Thymus (tissue), 11 donors: ENCODE measurements around the gene YAP1. TPM values are rescaled to one million over a fixed set of nuclear protein-coding genes. Genes with fewer than 3 reads are reported as not detected.
A peak's percentile ranks its signal among the peaks of the same experiment; 100 is the strongest.

Experiments used
- DNase-seq, 9 donors: peaks; one replicate each; pipeline ENCODE4 v3.0.0-alpha.2; 2013; ENCODE audit warnings: low spot score in 9 of 9, low read depth in 6 of 9, missing footprints in 1 of 9
- H3K27ac ChIP-seq, 2 donors: one replicate each; pipeline ENCODE4 v1.5.1; 2013; ENCODE audit warnings: control low read depth in 1 of 2, low read depth in 1 of 2, low read length in 1 of 2, mild to moderate bottlenecking in 1 of 2, moderate library complexity in 1 of 2
- H3K27me3 ChIP-seq, 2 donors: one replicate each; pipeline ENCODE4 v1.5.1; 2013; ENCODE audit warnings: low read length in 1 of 2; ENCODE audit not compliant: control insufficient read depth in 2 of 2, insufficient read depth in 1 of 2
- H3K36me3 ChIP-seq, 2 donors: one replicate each; pipeline ENCODE4 v1.5.1; 2013; ENCODE audit warnings: low read length in 1 of 2, mild to moderate bottlenecking in 1 of 2, moderate library complexity in 1 of 2; ENCODE audit not compliant: control insufficient read depth in 2 of 2, insufficient read depth in 2 of 2
- H3K4me1 ChIP-seq, 2 donors: one replicate each; pipeline ENCODE4 v1.5.1; 2013; ENCODE audit warnings: low read length in 2 of 2; ENCODE audit not compliant: control insufficient read depth in 2 of 2, insufficient read depth in 2 of 2
- H3K4me3 ChIP-seq, 2 donors: one replicate each; pipeline ENCODE4 v1.5.1; 2013; ENCODE audit warnings: low read length in 2 of 2, control low read depth in 1 of 2, mild to moderate bottlenecking in 1 of 2
- H3K9me3 ChIP-seq, 2 donors: one replicate each; pipeline ENCODE4 v1.5.1; 2013; ENCODE audit warnings: low read length in 1 of 2, mild to moderate bottlenecking in 1 of 2; ENCODE audit not compliant: control insufficient read depth in 2 of 2, insufficient read depth in 1 of 2
- WGBS: extraction: QIAGEN DNeasy Blood & Tissue Kit; methylation state at CpG from one replicate; pipeline ENCODE4 v1.1.7; 2013; 5-methylcytosine and 5-hydroxymethylcytosine counted together
- polyA plus RNA-seq: library from polyadenylated mRNA; stranded (reverse); fragments of 200-250 nt; gene quantifications from one replicate; pipeline ENCODE4 v1.2.3, GENCODE V29; 2013
- total RNA-seq: library from RNA; stranded (reverse); fragments of 120-200 nt; gene quantifications from one replicate; pipeline ENCODE4 v1.2.4, GENCODE V29; 2013
- donor health status: healthy.

YAP1 gene
- total and polyA plus RNA-seq, 2 donors, result 10.5 to 27.9 TPM

DNA sequence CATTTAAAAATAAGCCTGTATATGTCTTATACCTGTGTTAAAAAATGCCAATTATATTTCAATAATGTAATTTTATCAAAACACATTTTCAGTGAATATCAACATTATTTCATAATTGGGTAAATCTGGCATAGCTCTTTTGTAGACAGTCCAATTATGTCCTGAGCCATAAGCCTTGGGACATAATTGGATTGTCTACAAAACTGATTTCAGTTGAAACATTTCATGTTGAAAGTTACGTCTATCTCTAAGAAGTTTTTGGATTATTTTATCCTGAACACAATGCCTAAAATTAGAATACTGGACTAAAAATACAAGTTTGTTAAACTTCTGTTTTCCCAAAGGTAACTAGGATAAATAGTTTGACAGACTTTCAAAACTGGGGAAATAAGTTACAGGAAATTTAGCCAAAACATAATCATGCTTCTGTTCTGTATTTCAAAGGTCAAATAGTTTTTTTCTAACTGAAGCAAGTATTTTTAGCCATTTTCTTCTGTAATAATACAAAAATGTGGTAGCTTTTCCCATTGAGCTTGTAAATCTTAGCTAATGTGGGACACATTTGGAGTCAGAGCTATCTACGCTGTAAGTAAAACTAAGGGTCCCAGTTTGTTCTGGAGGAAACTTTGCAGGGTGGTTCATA lies 106.3 kb downstream of the YAP1 start:
- WGBS, result 96% methylated on average over 2 of the region's 2 CpGs
- H3K36me3 ChIP-seq, result no peaks in the 10 kb centered on the region
- no peak overlapping the region for H3K4me3 ChIP-seq
- DNase-seq, result no peak
- H3K9me3 ChIP-seq, result no peaks in the 10 kb centered on the region
- no peaks in the 10 kb centered on the region for H3K27me3 ChIP-seq
- H3K4me1 ChIP-seq, result no peaks in the 10 kb centered on the region
- no peak overlapping the region for H3K27ac ChIP-seq

DNA sequence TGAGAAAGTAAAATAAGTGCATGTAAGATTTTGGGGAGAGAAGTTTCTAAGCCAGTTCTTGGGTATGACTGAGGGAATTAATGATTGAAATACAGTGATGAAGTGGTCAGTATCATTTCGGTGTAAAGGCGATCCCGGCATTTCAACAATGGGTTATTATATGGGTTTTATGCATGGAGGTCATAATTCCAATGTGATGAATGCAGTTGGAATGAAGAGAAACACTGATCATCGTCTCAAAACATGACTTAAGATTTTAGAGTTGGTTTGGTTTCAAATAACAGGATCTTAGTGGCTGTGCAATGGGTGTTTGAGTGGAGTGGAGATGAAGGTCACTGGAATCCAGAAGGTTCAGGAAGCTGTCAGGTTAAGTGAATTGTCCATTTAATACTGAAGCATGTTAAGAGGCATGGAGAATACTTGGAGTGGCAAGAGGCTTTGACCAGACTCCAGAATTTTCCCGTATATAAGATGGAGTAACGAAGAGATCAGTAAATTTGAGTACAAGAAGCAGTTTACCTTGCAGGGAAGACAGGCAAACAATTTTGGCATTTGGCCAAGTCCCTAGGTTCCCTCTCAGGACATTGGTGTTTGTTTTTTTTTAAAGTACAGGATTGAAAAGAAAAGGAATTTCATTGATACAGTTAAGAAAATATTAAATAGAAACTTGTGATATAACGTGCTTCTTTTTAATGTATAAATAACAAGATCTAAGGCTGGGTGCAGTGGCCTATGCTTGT lies 110.7 kb downstream of the YAP1 start:
- no peaks in the 10 kb centered on the region for H3K4me1 ChIP-seq
- WGBS, result 98% methylated on average over 7 of the region's 7 CpGs
- H3K27ac ChIP-seq, result no peak overlapping the region
- H3K9me3 ChIP-seq, result no peaks in the 10 kb centered on the region
- no peaks in the 10 kb centered on the region for H3K27me3 ChIP-seq
- no peak overlapping the region for H3K4me3 ChIP-seq
- H3K36me3 ChIP-seq, result no peaks in the 10 kb centered on the region
- no peak for DNase-seq

DNA sequence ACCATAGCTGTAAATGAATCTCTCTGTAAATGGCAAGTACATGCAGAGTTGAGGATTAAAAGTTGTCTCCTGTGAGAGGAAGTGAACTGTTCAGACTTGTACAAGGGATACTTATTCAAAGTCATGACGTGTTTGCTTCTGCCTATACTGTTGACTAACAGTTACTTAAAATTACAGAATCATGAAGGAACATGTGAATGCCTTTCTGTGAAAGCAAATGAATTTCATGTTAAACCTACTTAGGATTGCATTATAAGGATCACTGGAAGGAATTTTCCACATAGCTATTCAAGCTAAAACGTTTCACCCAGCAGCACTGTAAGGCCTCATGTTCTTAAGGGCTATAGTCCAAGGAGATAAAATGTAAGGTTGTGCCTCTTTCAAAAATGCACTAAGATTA lies 113.6 kb downstream of the YAP1 start:
- H3K27ac ChIP-seq, result peak overlapping the region in 1 of 2 donors; percentile 61
- no peaks in the 10 kb centered on the region for H3K4me1 ChIP-seq

DNA sequence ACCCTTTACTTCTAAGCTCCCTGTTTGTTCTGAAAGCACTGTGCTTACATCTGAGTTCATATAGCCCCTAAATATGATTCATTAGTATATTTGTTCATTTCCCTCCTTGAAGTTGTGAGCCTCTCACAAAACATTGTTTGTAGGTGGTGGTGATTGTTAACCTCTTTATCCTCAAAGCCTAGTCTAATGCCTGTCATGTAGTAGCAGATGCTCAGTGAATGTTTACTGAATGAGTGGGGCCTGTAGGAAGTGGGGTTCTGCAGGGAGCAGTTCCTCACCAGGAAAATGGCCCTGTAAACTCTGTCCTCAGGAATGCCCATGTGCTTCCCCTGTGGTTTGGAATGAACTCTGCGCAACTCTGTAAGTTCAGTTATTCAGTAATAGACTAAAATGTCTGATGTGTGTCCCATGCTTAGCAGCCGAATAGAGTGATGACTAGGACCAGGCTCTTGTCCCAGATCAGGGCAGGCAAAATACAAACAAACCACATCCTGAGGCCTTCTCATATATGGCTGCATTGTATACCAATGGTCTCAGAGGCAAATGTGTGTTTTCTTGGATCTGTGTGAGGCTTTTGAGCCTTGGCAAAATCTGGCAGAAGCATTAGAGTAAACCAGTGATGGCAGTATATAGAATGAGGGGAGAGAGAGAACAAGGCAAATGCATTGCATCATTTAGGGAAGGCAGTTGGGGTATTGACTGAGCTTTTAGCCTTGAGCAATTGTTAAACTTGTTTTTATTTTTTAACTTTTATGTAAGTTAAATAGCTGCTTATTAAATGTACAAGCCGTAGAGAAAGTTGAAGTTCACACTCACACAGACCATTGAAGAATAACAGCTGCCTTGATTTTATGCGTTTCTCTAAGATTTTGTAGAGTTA lies 115.7 kb downstream of the YAP1 start:
- H3K36me3 ChIP-seq, result no peaks in the 10 kb centered on the region
- 90% methylated on average over 4 of the region's 4 CpGs for WGBS
- no peaks in the 10 kb centered on the region for H3K27me3 ChIP-seq
- H3K4me3 ChIP-seq, result no peak overlapping the region
- DNase-seq, result no peak
- no peaks in the 10 kb centered on the region for H3K9me3 ChIP-seq
- H3K4me1 ChIP-seq, result no peaks in the 10 kb centered on the region
- H3K27ac ChIP-seq, result peak overlapping the region; percentile 18

More for the DNA sequence above, 113.6 kb downstream of the YAP1 start:
- no peaks in the 10 kb centered on the region for H3K36me3 ChIP-seq
- WGBS, result 43% methylated on average over 2 of the region's 2 CpGs
- DNase-seq, result peak in 1 of 9 donors; percentile 12
- no peak overlapping the region for H3K4me3 ChIP-seq
- H3K27me3 ChIP-seq, result no peaks in the 10 kb centered on the region
- H3K9me3 ChIP-seq, result no peaks in the 10 kb centered on the region

DNA sequence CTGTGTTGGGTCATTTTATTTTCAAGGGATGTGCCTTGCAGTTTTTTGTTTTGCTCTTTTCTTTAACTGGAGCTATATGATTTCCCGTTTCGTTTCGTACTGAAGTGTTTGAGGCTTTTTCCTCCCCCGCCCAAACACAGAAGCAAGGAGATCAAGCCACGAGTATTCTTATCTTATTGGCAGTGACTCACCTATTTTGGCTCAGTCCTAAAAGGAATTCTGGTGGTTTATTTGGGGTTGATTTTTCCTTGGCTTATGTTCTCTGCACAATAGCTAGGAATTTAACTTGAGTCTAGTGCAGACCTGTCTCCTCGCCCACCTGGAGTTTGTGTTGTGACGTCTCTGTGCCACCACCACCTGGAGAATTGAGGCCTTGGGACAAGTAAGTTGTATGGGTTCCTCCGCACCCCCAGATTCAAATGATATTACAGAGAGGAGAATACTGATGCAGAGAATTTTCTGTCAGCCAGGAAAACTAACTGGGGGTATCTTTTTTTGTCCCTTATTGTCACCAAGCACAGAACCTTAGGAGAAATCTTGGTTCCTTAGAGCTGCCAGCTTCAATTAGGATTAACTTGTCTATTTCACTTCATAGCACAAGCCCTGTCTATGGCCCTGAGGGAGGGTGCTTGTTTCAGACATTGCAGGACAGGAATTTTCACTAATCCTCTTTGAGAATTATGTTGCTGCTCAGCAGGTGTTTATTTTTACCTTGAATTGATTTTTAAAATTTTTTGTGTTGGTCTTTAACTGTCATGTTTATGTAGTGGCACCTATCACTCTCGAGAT lies 116.6 kb downstream of the YAP1 start:
- Histone ChIP-seq H3K27ac (peak overlapping the region; percentile 28 to 70), H3K36me3 (no peaks in the 10 kb centered on the region), H3K4me3 (no peak overlapping the region), H3K4me1 (no peaks in the 10 kb centered on the region), H3K27me3 (no peaks in the 10 kb centered on the region), H3K9me3 (no peaks in the 10 kb centered on the region)
- WGBS, result 83% methylated on average over 9 of the region's 9 CpGs
- DNase-seq, result no peak

DNA sequence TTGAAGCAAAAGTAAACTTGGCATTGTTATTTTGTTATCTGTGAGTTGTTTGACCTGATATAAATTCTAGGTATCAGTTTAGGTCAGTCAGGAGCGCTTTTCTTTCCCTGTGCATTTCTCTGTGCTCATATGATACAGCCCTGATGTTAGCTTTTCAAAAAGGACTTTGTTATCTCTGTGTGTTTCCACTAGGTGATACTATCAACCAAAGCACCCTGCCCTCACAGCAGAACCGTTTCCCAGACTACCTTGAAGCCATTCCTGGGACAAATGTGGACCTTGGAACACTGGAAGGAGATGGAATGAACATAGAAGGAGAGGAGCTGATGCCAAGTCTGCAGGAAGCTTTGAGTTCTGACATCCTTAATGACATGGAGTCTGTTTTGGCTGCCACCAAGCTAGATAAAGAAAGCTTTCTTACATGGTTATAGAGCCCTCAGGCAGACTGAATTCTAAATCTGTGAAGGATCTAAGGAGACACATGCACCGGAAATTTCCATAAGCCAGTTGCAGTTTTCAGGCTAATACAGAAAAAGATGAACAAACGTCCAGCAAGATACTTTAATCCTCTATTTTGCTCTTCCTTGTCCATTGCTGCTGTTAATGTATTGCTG lies 119.4 kb downstream of the YAP1 start:
- Histone ChIP-seq H3K27ac (no peak overlapping the region), H3K4me1 (no peaks in the 10 kb centered on the region), H3K36me3 (no peaks in the 10 kb centered on the region), H3K27me3 (no peaks in the 10 kb centered on the region), H3K9me3 (no peaks in the 10 kb centered on the region), H3K4me3 (no peak overlapping the region)
- whole genome bisulfite sequencing, result 78% methylated on average over 4 of the region's 4 CpGs
- DNase-seq, result no peak

DNA sequence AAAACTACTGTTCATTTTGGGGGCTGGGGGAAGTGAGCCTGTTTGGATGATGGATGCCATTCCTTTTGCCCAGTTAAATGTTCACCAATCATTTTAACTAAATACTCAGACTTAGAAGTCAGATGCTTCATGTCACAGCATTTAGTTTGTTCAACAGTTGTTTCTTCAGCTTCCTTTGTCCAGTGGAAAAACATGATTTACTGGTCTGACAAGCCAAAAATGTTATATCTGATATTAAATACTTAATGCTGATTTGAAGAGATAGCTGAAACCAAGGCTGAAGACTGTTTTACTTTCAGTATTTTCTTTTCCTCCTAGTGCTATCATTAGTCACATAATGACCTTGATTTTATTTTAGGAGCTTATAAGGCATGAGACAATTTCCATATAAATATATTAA lies 119.9 kb downstream of the YAP1 start:
- no peaks in the 10 kb centered on the region for H3K9me3 ChIP-seq
- H3K27ac ChIP-seq, result no peak overlapping the region
- no peak for DNase-seq
- no peak overlapping the region for H3K4me3 ChIP-seq
- H3K27me3 ChIP-seq, result no peaks in the 10 kb centered on the region
- H3K36me3 ChIP-seq, result no peaks in the 10 kb centered on the region
- H3K4me1 ChIP-seq, result no peaks in the 10 kb centered on the region

DNA sequence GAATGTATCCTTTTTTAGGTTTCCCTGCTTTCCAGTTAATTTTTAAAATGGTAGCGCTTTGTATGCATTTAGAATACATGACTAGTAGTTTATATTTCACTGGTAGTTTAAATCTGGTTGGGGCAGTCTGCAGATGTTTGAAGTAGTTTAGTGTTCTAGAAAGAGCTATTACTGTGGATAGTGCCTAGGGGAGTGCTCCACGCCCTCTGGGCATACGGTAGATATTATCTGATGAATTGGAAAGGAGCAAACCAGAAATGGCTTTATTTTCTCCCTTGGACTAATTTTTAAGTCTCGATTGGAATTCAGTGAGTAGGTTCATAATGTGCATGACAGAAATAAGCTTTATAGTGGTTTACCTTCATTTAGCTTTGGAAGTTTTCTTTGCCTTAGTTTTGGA lies 120.7 kb downstream of the YAP1 start:
- WGBS, result 91% methylated on average over 4 of the region's 4 CpGs
- H3K4me1 ChIP-seq, result no peaks in the 10 kb centered on the region
- no peak overlapping the region for H3K4me3 ChIP-seq

More for the DNA sequence above, 120.7 kb downstream of the YAP1 start:
- H3K27me3 ChIP-seq, result no peaks in the 10 kb centered on the region
- no peak overlapping the region for H3K27ac ChIP-seq
- no peaks in the 10 kb centered on the region for H3K9me3 ChIP-seq
- H3K36me3 ChIP-seq, result no peaks in the 10 kb centered on the region
- DNase-seq, result no peak
